Cardiac muscle cell (in vitro differentiated cells and primary cell): ENCODE results near the gene CABLES2. TPM values are rescaled to one million over a fixed set of nuclear protein-coding genes. Genes with fewer than 3 reads are reported as not detected.
A peak's percentile ranks its signal among the peaks of the same experiment; 100 is the strongest.

Experiments used
- DNase-seq, 2 donors: peaks; one replicate each; pipeline versions ENCODE4 v3.0.0 to v3.0.0-alpha.2; 2010 to 2017; ENCODE audit warnings: low read depth in 1 of 2, low spot score in 1 of 2
- H3K27ac ChIP-seq: fragments of 200-600 bp; sonication (generic); 2 replicates; pipeline ENCODE4 v1.5.1; 2016
- H3K27me3 ChIP-seq: fragments of 200-600 bp; sonication (generic); 2 replicates; pipeline ENCODE4 v1.6.0; 2016; ENCODE audit warnings: control low read depth
- H3K36me3 ChIP-seq: fragments of 200-600 bp; sonication (generic); 2 replicates; pipeline ENCODE4 v1.5.1; 2016; ENCODE audit warnings: control low read depth
- H3K4me1 ChIP-seq: fragments of 200-600 bp; sonication (generic); 2 replicates; pipeline ENCODE4 v1.8.1; 2017; ENCODE audit warnings: low read depth, mild to moderate bottlenecking, mixed run types
- H3K4me3 ChIP-seq: fragments of 200-600 bp; sonication (generic); 2 replicates; pipeline ENCODE4 v1.5.1; 2016; ENCODE audit warnings: mild to moderate bottlenecking
- H3K9me3 ChIP-seq: fragments of 200-600 bp; sonication (generic); 2 replicates; pipeline ENCODE4 v1.5.1; 2017; ENCODE audit warnings: low read depth, mild to moderate bottlenecking, control low read depth
- CTCF ChIP-seq: IDR thresholded peaks from 2 replicates; pipeline ENCODE4 v1.5.1; 2012; ENCODE audit warnings: low read depth, mild to moderate bottlenecking, low read length
- polyA plus RNA-seq: library from polyadenylated mRNA; unstranded; fragments of >200 nt; fragmentation: Nextera tagmentation; extraction: Ambion mirVana; gene quantifications from 2 replicates; pipeline ENCODE4 v1.2.1, GENCODE V29; 2016
- total RNA-seq: library from RNA; depleted of rRNA; stranded (reverse); fragments of >200 nt; gene quantifications from 2 replicates; pipeline ENCODE4 v1.2.3, GENCODE V29; 2016

CABLES2 gene
- total and polyA plus RNA-seq, 2 experiments from 2014 or later, result 17.9 to 21.4 TPM

DNA sequence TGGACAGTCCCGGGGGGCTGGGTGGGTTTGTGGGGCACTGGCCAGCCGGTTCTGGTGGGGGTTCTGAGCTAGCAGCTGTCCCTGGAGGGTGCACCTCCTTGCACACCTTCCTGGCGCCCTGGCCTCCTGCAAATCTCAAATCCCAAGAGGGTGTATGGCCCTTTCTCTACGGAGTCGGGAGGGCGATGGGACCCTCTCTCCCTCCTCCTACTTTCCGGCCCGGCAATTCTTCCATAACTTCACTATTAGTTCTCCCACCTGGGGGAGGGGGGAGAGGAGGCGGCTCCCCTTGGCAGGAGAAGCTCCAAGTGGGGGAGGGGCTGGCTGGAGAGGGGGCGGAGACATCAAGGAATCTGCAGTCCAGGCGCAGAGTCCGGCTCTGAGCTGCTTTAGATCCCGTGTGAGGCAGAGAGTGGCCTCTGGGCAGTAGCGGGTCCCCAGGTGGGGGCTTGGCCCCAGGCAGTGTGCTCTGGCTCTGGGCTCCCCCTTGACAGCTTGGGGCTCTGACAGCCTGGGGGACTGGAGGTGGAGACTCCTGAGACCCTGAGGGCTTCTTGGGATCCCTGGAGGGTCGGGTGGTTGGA lies 38.6 kb downstream of the CABLES2 start:
- Histone ChIP-seq H3K4me3 (peak overlapping the region; percentile 10), H3K4me1 (peaks cover 62% of the 10 kb centered on the region), H3K27ac (peak overlapping the region; percentile 85), H3K9me3 (no peaks in the 10 kb centered on the region), H3K27me3 (no peaks in the 10 kb centered on the region), H3K36me3 (no peaks in the 10 kb centered on the region)
- no peak for TF ChIP-seq CTCF
- peak in 1 of 2 donors; percentile 76 for DNase-seq

DNA sequence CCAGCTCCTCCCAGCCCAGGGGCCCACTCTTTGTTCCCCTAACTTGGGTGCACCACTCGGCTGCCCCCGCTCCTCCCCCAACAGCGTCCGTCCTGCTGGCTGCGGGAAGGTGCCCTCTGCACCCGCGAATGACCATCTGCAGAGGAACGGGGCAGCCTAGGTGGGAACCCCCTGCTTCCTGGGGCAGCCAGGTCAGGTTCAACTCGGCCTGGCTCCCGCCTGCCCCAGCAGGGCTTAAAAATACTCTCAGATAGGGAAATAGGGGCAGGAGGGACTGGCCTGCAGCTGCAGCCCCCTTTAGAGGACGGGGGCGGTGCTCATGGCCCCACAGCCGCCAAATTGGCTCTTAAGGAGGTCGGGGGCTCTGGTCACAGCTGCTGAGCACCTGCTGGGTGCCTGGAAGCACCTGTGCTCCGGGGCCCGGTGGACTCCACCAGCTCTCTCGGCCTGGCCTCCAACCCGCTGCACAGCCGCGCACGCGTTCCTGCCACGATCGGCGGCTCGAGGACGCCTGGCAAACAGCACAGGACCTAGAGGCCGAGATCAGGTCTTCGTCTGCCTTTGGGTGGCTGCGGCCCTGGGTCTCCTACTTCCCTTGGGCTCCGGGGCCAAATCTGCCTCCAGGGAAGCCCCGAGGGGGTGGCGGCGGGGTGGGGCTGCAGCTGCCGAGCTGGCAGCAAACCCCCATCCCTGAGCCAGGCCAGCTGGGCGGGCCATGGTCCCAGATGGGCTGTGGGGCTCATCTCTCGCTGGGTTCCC lies 39.3 kb downstream of the CABLES2 start:
- Histone ChIP-seq H3K9me3 (no peaks in the 10 kb centered on the region), H3K4me1 (peaks cover 62% of the 10 kb centered on the region), H3K4me3 (peak overlapping the region; percentile 87), H3K36me3 (no peaks in the 10 kb centered on the region), H3K27ac (peak overlapping the region; percentile 85), H3K27me3 (no peaks in the 10 kb centered on the region)
- TF ChIP-seq CTCF, result no peak
- DNase-seq, result peak; percentile 36 to 61

GRCh38 chr20:62367136-62367632 lies 39.9 kb downstream of the CABLES2 start, which contains the start of gene LAMA5:
Gene LAMA5, minus strand, starts transcription at chr20:62367312. Its CDS starts 67 bp downstream, at chr20:62367245.
- Histone ChIP-seq H3K4me1 (peaks cover 60% of the 10 kb centered on the region), H3K4me3 (peak within 1 kb of the TSS; percentile 87), H3K27ac (peak within 1 kb of the TSS; percentile 85), H3K36me3 (no peaks in the 10 kb centered on the region), H3K9me3 (no peaks in the 10 kb centered on the region), H3K27me3 (no peaks in the 10 kb centered on the region)
- DNase-seq, result peak; percentile 34 to 87
- TF ChIP-seq CTCF, result no peak

DNA sequence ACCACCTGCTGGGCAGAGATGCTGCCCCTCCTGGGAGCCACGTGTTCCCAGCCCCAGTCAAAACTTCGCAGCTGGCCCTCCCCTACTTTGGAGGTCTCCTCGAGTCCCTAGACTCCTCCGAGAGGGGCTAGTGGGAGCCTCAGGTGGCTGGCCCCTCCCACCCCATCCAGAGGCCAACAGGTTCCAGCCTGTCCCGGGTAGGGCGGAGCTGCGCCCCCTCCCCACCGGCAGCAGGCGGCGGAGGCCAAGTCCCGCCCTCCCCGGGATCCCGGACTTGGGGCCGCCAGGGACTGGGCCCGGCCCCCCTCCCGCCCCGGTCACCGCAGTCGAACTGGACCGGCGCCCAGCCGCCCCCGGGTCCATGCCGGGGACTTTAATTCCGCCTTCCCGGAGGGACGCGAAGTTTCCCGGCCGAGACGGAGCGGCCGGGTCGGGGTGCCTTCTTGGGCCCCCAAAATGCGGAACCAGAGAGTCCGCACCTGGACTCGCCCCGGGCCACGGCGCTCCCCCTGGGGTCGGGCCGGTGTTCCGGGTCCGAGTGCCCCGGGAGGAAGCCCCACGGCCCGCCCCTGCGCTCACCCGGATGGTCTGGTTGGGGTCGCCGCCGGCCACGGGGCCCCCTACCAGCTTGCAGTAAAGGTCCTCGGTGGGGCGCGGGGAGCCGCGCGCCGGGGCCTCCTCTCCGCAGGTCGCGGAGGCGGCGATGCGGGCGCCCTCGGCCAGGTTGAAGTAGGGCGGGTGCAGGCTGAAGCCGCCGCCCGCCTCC lies 40.5 kb downstream of the CABLES2 start:
- Histone ChIP-seq H3K4me1 (peaks cover 60% of the 10 kb centered on the region), H3K9me3 (no peaks in the 10 kb centered on the region), H3K27me3 (no peaks in the 10 kb centered on the region), H3K27ac (peak overlapping the region; percentile 85), H3K36me3 (no peaks in the 10 kb centered on the region), H3K4me3 (peak overlapping the region; percentile 87)
- TF ChIP-seq CTCF, result no peak
- DNase-seq, result peak in 1 of 2 donors; percentile 82

DNA sequence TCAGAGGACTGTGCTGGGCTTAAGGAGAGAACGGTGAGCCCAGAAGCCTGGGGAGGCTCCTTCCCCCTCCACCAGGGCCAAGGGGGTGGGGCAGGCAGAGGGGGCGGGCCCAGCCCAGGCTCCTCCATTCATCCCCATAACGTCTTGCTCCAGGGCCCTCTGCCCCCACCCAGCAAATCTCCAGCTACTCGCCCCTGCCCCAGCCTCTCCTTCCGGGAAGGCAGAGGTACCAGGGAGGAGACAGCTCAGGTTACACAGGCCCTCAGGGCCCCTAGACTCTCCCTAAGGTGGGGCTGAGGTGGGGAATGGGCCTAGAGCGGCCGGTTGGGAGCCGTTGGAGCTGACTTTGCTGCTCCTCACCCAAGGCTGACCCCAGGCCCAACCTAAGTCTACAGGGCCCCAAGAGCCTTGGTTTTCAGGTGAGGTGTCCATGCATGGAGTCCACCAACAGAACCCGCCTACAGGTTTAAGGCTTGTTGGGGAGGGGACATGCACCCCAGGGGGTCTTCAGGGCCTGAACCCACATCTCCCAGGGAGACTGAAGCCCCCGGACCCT lies 41.2 kb downstream of the CABLES2 start:
- Histone ChIP-seq H3K27me3 (no peaks in the 10 kb centered on the region), H3K27ac (peak overlapping the region; percentile 85), H3K36me3 (no peaks in the 10 kb centered on the region), H3K4me1 (peaks cover 67% of the 10 kb centered on the region), H3K4me3 (peak overlapping the region; percentile 87), H3K9me3 (no peaks in the 10 kb centered on the region)
- no peak for TF ChIP-seq CTCF
- peak in 1 of 2 donors; percentile 55 for DNase-seq
